ENCODE measurements around the gene TLK2.

Gene TLK2

DNA sequence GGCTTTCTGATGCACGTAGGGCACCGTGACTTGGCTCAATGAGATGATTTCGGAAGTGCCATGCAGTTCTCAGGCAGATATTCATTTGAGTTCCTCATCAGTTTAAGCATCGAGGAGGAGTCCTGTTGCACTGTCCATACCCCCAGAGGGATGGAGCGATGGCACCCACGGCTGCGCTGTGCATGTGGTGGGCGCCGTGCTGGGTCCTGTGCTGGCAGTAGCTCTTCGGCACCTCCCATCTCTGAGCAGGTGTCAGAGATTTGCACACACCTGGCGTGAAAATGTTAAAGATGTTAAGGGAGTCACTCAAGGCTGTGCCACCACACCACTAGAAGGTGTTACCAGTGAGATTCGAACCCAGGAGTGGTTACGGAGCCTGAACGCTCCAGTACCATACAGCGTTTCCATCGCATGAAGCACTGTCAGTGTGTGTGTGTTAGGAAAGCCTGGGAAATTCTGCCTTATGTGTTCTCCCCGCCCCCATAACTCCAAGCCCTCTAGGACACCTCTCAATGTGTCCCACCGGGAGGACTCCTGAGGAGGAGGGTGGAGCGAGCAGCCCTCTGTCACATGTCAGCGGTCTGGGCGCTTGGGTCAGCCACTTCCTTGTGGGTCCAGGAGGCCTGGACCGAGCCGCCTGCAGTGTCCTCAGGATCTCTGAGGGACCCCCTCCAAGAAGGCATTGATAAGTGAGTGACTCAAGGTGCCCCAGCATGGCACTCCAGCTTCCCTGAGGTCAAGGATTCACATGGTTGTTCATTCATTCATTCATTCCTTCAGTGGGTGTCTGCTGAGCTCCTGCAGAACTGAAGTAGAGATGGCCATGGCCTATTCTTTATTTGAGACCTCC, 152.7 kb downstream of the TLK2 start:
- Histone ChIP-seq H3K9me3 (ENCODE audit: insufficient read depth, low read depth, low read length) (no peaks in the 10 kb centered on the region), H3K9ac (ENCODE audit: low read length) (no peak overlapping the region), H4K12ac (ENCODE audit: low read depth, low read length) (no peak overlapping the region), H3K27me3 (ENCODE audit: insufficient read depth, low read length) (no peaks in the 10 kb centered on the region), H2BK120ac (ENCODE audit: insufficient read depth, low read length, poor library complexity) (no peak overlapping the region), H2BK12ac (ENCODE audit: low read length) (no peak overlapping the region), H3K4me2 (ENCODE audit: low read length) (no peak overlapping the region), H4K91ac (ENCODE audit: low read depth, low read length) (no peak overlapping the region), H4K8ac (ENCODE audit: low read depth, low read length) (no peak overlapping the region), H3K79me1 (ENCODE audit: low read length) (peaks cover 24% of the 10 kb centered on the region), H2AFZ (ENCODE audit: insufficient read depth, low read length, poor library complexity) (no peak overlapping the region), H3K4me3 (ENCODE audit: low read depth, low read length) (no peak overlapping the region), H3K27ac (ENCODE audit: low read depth, low read length) (no peak overlapping the region), H3K79me2 (ENCODE audit: control insufficient read depth, insufficient read depth, low read length, poor library complexity) (peaks cover 11% of the 10 kb centered on the region), H3K18ac (ENCODE audit: low read length) (no peak overlapping the region), H2BK5ac (ENCODE audit: low read depth, low read length, poor library complexity) (no peak overlapping the region), H3K36me3 (ENCODE audit: control insufficient read depth in 1 of 2, insufficient read depth in 2 of 2, low read length in 2 of 2) (peaks cover 15 to 19% of the 10 kb centered on the region in 2 experiments), H3K4ac (ENCODE audit: low read depth, low read length) (no peak overlapping the region), H3K4me1 (ENCODE audit: control insufficient read depth in 1 of 2, insufficient read depth in 2 of 2, low read length in 2 of 2) (peaks cover 26 to 28% of the 10 kb centered on the region in 2 experiments), H3K23ac (ENCODE audit: low read length) (no peak overlapping the region), H3K14ac (ENCODE audit: low read length) (no peak overlapping the region), H2AK5ac (ENCODE audit: low read length) (no peak overlapping the region)
- WGBS (ENCODE audit: extremely low coverage, insufficient coverage, insufficient read length): no CpG with 5 or more reads among the region's 23 CpGs
- no peak for DNase-seq

DNA sequence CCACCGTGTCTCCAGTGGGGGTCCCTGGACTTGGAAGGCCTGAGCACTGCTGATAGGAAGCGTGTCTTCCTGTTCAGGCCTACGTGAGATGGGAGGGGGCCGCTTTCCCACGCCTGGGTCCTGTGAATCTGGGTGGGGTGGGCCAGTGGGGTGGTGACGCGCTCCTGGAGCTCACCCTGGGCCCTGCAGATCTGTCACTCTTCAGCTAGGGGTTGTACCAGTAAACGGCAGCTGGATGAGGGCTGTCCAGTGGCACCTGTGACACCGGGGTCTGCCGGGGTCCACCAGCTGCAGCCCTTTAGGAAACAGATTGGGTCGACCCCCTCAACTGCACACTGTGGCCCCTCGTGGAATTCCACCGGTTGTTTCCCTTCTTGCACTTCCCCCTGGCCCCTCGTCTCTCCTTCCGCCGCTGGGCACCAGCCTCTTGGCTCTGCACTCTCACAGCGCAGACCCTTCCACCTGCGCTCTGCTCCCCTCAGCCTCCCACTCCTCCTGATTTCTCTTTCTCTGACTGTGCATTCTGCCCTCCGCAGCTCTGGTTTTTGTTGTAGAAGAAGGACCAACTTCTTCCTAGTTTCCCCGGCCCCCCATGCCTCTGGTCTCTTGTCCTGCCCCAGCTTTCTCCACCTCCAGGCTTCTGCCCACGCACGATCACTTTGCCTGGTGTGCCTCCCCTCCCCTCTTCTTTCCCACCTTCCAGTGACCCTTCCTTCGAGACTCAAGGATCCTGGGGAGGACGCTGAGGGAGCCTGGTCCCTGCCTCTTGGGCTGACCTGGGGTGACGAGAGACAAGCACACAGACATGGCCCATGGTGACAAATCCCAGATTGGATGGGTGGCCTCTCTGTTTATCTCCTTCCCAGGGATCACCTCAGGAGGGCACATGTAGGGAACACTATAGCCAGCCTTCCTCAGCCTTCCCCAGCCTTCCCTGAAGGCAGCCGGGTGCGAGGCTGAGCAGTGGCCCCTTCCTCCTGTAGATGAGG, 153.6 kb downstream of the TLK2 start:
- WGBS (ENCODE audit: extremely low coverage, insufficient coverage, insufficient read length): no CpG with 5 or more reads among the region's 27 CpGs
- Histone ChIP-seq H4K91ac (ENCODE audit: low read depth, low read length) (no peak overlapping the region), H2AFZ (ENCODE audit: insufficient read depth, low read length, poor library complexity) (no peak overlapping the region), H3K4me3 (ENCODE audit: low read depth, low read length) (no peak overlapping the region), H4K8ac (ENCODE audit: low read depth, low read length) (no peak overlapping the region), H3K36me3 (ENCODE audit: control insufficient read depth in 1 of 2, insufficient read depth in 2 of 2, low read length in 2 of 2) (peaks cover 18 to 19% of the 10 kb centered on the region in 2 experiments), H3K79me2 (ENCODE audit: control insufficient read depth, insufficient read depth, low read length, poor library complexity) (peaks cover 11% of the 10 kb centered on the region), H2BK5ac (ENCODE audit: low read depth, low read length, poor library complexity) (no peak overlapping the region), H3K79me1 (ENCODE audit: low read length) (peaks cover 22% of the 10 kb centered on the region), H4K12ac (ENCODE audit: low read depth, low read length) (no peak overlapping the region), H3K18ac (ENCODE audit: low read length) (no peak overlapping the region), H3K14ac (ENCODE audit: low read length) (no peak overlapping the region), H3K27me3 (ENCODE audit: insufficient read depth, low read length) (no peaks in the 10 kb centered on the region), H3K23ac (ENCODE audit: low read length) (no peak overlapping the region), H2BK120ac (ENCODE audit: insufficient read depth, low read length, poor library complexity) (no peak overlapping the region), H3K4ac (ENCODE audit: low read depth, low read length) (no peak overlapping the region), H3K4me2 (ENCODE audit: low read length) (no peak overlapping the region), H3K4me1 (ENCODE audit: control insufficient read depth in 1 of 2, insufficient read depth in 2 of 2, low read length in 2 of 2) (peaks cover 22 to 25% of the 10 kb centered on the region in 2 experiments), H3K27ac (ENCODE audit: low read depth, low read length) (no peak overlapping the region), H2AK5ac (ENCODE audit: low read length) (no peak overlapping the region), H2BK12ac (ENCODE audit: low read length) (no peak overlapping the region), H3K9me3 (ENCODE audit: insufficient read depth, low read depth, low read length) (no peaks in the 10 kb centered on the region), H3K9ac (ENCODE audit: low read length) (no peak overlapping the region)
- DNase-seq: no peak

DNA sequence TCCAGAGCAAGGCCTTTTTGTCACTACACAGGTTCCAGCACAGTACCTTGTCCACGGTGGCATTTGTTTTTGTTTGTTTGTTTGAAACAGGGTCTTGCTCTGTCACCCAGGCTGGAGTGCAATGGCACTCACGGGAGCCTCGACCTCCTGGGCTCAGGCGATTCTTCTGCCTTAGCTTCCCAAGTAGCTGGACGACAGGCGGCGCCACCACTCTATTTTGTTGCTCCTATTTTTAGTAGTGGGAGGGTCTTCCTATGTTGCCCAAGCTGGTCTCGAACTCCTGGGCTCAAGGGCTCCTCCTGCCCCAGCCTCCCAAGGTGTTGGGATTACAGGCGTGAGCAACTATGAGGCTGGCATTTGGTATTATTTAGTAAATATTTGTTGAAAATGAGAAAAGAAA, 159.2 kb downstream of the TLK2 start:
- H2AFZ ChIP-seq (ENCODE audit: insufficient read depth, low read length, poor library complexity): no peak overlapping the region
- no peak overlapping the region for H2BK120ac ChIP-seq (ENCODE audit: insufficient read depth, low read length, poor library complexity)
- no peak overlapping the region for H2AK5ac ChIP-seq (ENCODE audit: low read length)
- no peak overlapping the region for H3K4me3 ChIP-seq (ENCODE audit: low read depth, low read length)
- H2BK5ac ChIP-seq (ENCODE audit: low read depth, low read length, poor library complexity): no peak overlapping the region
- no peak overlapping the region for H4K91ac ChIP-seq (ENCODE audit: low read depth, low read length)
- H3K4ac ChIP-seq (ENCODE audit: low read depth, low read length): no peak overlapping the region
- no peaks in the 10 kb centered on the region for H3K79me1 ChIP-seq (ENCODE audit: low read length)
- no peak overlapping the region for H2BK12ac ChIP-seq (ENCODE audit: low read length)
- peaks cover under 1% of the 10 kb centered on the region in 2 experiments for H3K4me1 ChIP-seq (ENCODE audit: control insufficient read depth in 1 of 2, insufficient read depth in 2 of 2, low read length in 2 of 2)
- no peaks in the 10 kb centered on the region for H3K79me2 ChIP-seq (ENCODE audit: control insufficient read depth, insufficient read depth, low read length, poor library complexity)
- WGBS (ENCODE audit: extremely low coverage, insufficient coverage, insufficient read length): no CpG with 5 or more reads among the region's 9 CpGs
- H3K18ac ChIP-seq (ENCODE audit: low read length): peak overlapping the region; percentile 40
- no peak for DNase-seq
- H4K12ac ChIP-seq (ENCODE audit: low read depth, low read length): no peak overlapping the region
- no peak overlapping the region for H3K4me2 ChIP-seq (ENCODE audit: low read length)
- H3K14ac ChIP-seq (ENCODE audit: low read length): no peak overlapping the region
- H4K8ac ChIP-seq (ENCODE audit: low read depth, low read length): no peak overlapping the region
- no peak overlapping the region for H3K27ac ChIP-seq (ENCODE audit: low read depth, low read length)
- no peaks in the 10 kb centered on the region for H3K9me3 ChIP-seq (ENCODE audit: insufficient read depth, low read depth, low read length)
- H3K9ac ChIP-seq (ENCODE audit: low read length): peak overlapping the region; percentile 21
- peaks cover 0 to 5% of the 10 kb centered on the region in 2 experiments for H3K36me3 ChIP-seq (ENCODE audit: control insufficient read depth in 1 of 2, insufficient read depth in 2 of 2, low read length in 2 of 2)
- no peak overlapping the region for H3K23ac ChIP-seq (ENCODE audit: low read length)
- no peaks in the 10 kb centered on the region for H3K27me3 ChIP-seq (ENCODE audit: insufficient read depth, low read length)

DNA sequence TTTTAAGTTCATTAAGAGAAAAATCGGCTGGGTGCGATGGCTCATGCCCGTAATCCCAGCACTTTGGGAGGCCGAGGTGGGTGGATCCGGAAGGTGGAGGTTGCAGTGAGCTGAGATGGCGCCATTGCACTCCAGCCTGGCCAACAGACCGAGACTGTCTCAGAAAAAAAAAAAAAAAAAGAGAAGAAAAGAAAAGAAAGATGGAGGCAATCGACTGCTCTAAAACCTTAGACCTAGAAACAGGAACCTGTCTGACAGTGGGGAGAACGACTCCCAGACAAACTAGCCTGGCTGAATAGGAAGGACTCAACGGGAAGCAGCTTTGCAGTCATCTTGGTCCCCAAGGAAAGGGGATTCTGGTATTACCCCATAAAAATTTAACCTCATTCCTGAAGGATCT, 162.5 kb downstream of the TLK2 start:
- Histone ChIP-seq H3K27ac (ENCODE audit: low read depth, low read length) (no peak overlapping the region), H2BK120ac (ENCODE audit: insufficient read depth, low read length, poor library complexity) (no peak overlapping the region), H2BK12ac (ENCODE audit: low read length) (no peak overlapping the region), H3K4me1 (ENCODE audit: control insufficient read depth in 1 of 2, insufficient read depth in 2 of 2, low read length in 2 of 2) (no peaks in the 10 kb centered on the region), H3K79me1 (ENCODE audit: low read length) (no peaks in the 10 kb centered on the region), H3K79me2 (ENCODE audit: control insufficient read depth, insufficient read depth, low read length, poor library complexity) (no peaks in the 10 kb centered on the region), H3K27me3 (ENCODE audit: insufficient read depth, low read length) (no peaks in the 10 kb centered on the region), H3K4me2 (ENCODE audit: low read length) (no peak overlapping the region), H2AK5ac (ENCODE audit: low read length) (no peak overlapping the region), H2BK5ac (ENCODE audit: low read depth, low read length, poor library complexity) (no peak overlapping the region), H3K4me3 (ENCODE audit: low read depth, low read length) (no peak overlapping the region), H3K36me3 (ENCODE audit: control insufficient read depth in 1 of 2, insufficient read depth in 2 of 2, low read length in 2 of 2) (peaks cover 0 to 6% of the 10 kb centered on the region in 2 experiments), H4K8ac (ENCODE audit: low read depth, low read length) (no peak overlapping the region), H2AFZ (ENCODE audit: insufficient read depth, low read length, poor library complexity) (no peak overlapping the region), H4K91ac (ENCODE audit: low read depth, low read length) (no peak overlapping the region), H3K9ac (ENCODE audit: low read length) (no peak overlapping the region), H3K14ac (ENCODE audit: low read length) (no peak overlapping the region), H3K9me3 (ENCODE audit: insufficient read depth, low read depth, low read length) (no peaks in the 10 kb centered on the region), H4K12ac (ENCODE audit: low read depth, low read length) (no peak overlapping the region), H3K4ac (ENCODE audit: low read depth, low read length) (no peak overlapping the region), H3K18ac (ENCODE audit: low read length) (no peak overlapping the region), H3K23ac (ENCODE audit: low read length) (no peak overlapping the region)
- DNase-seq: no peak
- WGBS (ENCODE audit: extremely low coverage, insufficient coverage, insufficient read length): no CpG with 5 or more reads among the region's 10 CpGs

Data from trophoblast cell (in vitro differentiated cells and primary cell).